ENCODE results near the gene PAX7.

PAX7 gene

GRCh38 chr1:18667333-18667732 lies 36.7 kb downstream of the PAX7 start:
- no peak overlapping the region for H3K27ac ChIP-seq
- TF ChIP-seq ZFX (IDR thresholded peaks at IDR 0.05; ENCODE audit: borderline replicate concordance) (no peak), CTCF (IDR thresholded peaks at IDR 0.05) (no peak)

- TF ChIP-seq CTCF (IDR thresholded peaks at IDR 0.05): no peak
- no peak for TF ChIP-seq ZFX (IDR thresholded peaks at IDR 0.05; ENCODE audit: borderline replicate concordance)
- no peak overlapping the region for H3K27ac ChIP-seq
These were observed 37.4 kb downstream of the PAX7 start for GRCh38 chr1:18668046-18668445.

GRCh38 chr1:18668750-18669404 lies 38.2 kb downstream of the PAX7 start:
- no peak overlapping the region for H3K27ac ChIP-seq
- TF ChIP-seq ZFX (IDR thresholded peaks at IDR 0.05; ENCODE audit: borderline replicate concordance): no peak
- no peak for TF ChIP-seq CTCF (IDR thresholded peaks at IDR 0.05)

- no peak for TF ChIP-seq ZFX (IDR thresholded peaks at IDR 0.05; ENCODE audit: borderline replicate concordance)
- TF ChIP-seq CTCF (IDR thresholded peaks at IDR 0.05): no peak
- H3K27ac ChIP-seq: no peak overlapping the region
These were observed 39.6 kb downstream of the PAX7 start for GRCh38 chr1:18670121-18670867.

GRCh38 chr1:18670868-18671225 lies 40.2 kb downstream of the PAX7 start:
- H3K27ac ChIP-seq: no peak overlapping the region
- TF ChIP-seq ZFX (IDR thresholded peaks at IDR 0.05; ENCODE audit: borderline replicate concordance) (no peak), CTCF (IDR thresholded peaks at IDR 0.05) (no peak)

- H3K27ac ChIP-seq: no peak overlapping the region
- TF ChIP-seq ZFX (IDR thresholded peaks at IDR 0.05; ENCODE audit: borderline replicate concordance): no peak
- TF ChIP-seq CTCF (IDR thresholded peaks at IDR 0.05): no peak
These were observed 43.3 kb downstream of the PAX7 start for GRCh38 chr1:18673976-18674375.

- TF ChIP-seq CTCF (IDR thresholded peaks at IDR 0.05): no peak
- no peak for TF ChIP-seq ZFX (IDR thresholded peaks at IDR 0.05; ENCODE audit: borderline replicate concordance)
- H3K27ac ChIP-seq: no peak overlapping the region
These were observed 45.7 kb downstream of the PAX7 start for GRCh38 chr1:18676332-18676781.
